GM06990 (cell line): ENCODE data around the gene THBS4.

Source experiments
- DNase-seq: peaks from one replicate; pipeline ENCODE4 v3.0.0-alpha.2; 2011; ENCODE audit not compliant: insufficient read length; ENCODE audit errors: extremely low read depth
- H3K27me3 ChIP-seq: replicated peaks from 2 replicates; pipeline ENCODE4 v1.6.0; 2011; ENCODE audit warnings: low read length; ENCODE audit not compliant: control insufficient read depth, insufficient read depth
- H3K36me3 ChIP-seq: 2 replicates; pipeline ENCODE4 v1.5.1; 2011; ENCODE audit warnings: low read length; ENCODE audit not compliant: control insufficient read depth, insufficient read depth
- H3K4me3 ChIP-seq: replicated peaks from 2 replicates; pipeline ENCODE4 v1.5.1; 2011; ENCODE audit warnings: low read depth, mild to moderate bottlenecking, control low read depth, low read length
- CTCF ChIP-seq: IDR thresholded peaks from 2 replicates; pipeline ENCODE4 v1.5.1; 2011; ENCODE audit warnings: low read length, control low read depth, mild to moderate bottlenecking, inconsistent platforms; ENCODE audit not compliant: insufficient read depth, poor library complexity, severe bottlenecking

THBS4 gene

GRCh38 chr5:80070338-80071056 is 35.3 kb downstream of the THBS4 start:
- no peaks in the 10 kb centered on the region for H3K36me3 ChIP-seq
- peak; percentile 25 for DNase-seq
- H3K27me3 ChIP-seq: no peaks in the 10 kb centered on the region; the same call in 1 of the 2 replicates
- no peak for TF ChIP-seq CTCF
- H3K4me3 ChIP-seq: no peak overlapping the region

GRCh38 chr5:80071510-80072021 is 36.4 kb downstream of the THBS4 start:
- DNase-seq: no peak
- no peaks in the 10 kb centered on the region for H3K36me3 ChIP-seq
- TF ChIP-seq CTCF: no peak
- H3K27me3 ChIP-seq: no peaks in the 10 kb centered on the region; the same call in 1 of the 2 replicates
- H3K4me3 ChIP-seq: no peak overlapping the region

- Histone ChIP-seq H3K4me3 (no peak overlapping the region), H3K36me3 (no peaks in the 10 kb centered on the region), H3K27me3 (no peaks in the 10 kb centered on the region; the same call in 1 of the 2 replicates)
- DNase-seq: no peak
- no peak for TF ChIP-seq CTCF
Measured at GRCh38 chr5:80072103-80073073, 37.2 kb downstream of the THBS4 start.

GRCh38 chr5:80076131-80077050 is 41.2 kb downstream of the THBS4 start:
- no peak for DNase-seq
- Histone ChIP-seq H3K27me3 (no peaks in the 10 kb centered on the region; the same call in 1 of the 2 replicates), H3K4me3 (no peak overlapping the region), H3K36me3 (no peaks in the 10 kb centered on the region)
- TF ChIP-seq CTCF: no peak

- Histone ChIP-seq H3K27me3 (no peaks in the 10 kb centered on the region), H3K36me3 (no peaks in the 10 kb centered on the region), H3K4me3 (no peak overlapping the region)
- no peak for DNase-seq
- no peak for TF ChIP-seq CTCF
Measured at GRCh38 chr5:80077051-80077714, 42.0 kb downstream of the THBS4 start.
